NCI-H2107 treated with DMSO at 0.1 percent for 48 hours (cell line): Measurements from ENCODE around the gene NEMF.
A peak's percentile ranks its signal among the peaks of the same experiment; 100 is the strongest.
"Not testable (repeated sequence)": the region's sequence is repeated elsewhere in the genome, so short reads cannot be mapped to it uniquely, and the experiment has no call there.

Experiments used
- DNase-seq: peaks from one replicate; lab custom pipeline; 2025; ENCODE audit not compliant: unreplicated experiment; lab: John Stamatoyannopoulos, UW

The NEMF gene

DNA sequence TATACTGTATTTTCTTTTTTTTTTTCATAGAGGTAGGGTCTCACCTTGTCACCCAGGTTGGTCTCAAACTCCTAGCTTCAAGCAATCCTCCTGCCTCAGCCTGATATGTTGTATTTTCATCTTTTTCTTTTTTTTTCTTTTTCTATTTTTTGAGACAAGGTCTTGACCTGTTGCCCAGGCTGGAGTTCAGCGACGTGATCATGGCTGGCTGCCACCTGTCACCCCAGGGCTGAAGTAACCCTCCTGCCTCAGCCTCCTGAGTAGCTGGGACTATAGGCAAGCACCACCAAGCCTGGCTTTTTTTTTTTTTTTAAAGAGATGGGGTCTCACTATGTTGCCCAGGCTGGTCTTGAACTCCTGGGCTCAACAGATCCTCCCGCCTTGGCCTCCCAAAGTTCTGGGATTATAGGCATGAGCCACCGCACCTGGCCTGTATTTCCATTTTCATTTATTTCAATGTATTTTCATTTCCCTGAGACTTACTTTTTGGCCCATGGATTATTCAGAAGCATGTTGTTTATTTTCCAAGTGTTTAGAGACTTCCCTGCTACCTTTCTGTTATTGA, 24.1 kb upstream of the NEMF start:
- DNase-seq, result no peak

GRCh38 chr14:49875640-49876198, 23.1 kb upstream of the NEMF start:
- no peak for DNase-seq

DNA sequence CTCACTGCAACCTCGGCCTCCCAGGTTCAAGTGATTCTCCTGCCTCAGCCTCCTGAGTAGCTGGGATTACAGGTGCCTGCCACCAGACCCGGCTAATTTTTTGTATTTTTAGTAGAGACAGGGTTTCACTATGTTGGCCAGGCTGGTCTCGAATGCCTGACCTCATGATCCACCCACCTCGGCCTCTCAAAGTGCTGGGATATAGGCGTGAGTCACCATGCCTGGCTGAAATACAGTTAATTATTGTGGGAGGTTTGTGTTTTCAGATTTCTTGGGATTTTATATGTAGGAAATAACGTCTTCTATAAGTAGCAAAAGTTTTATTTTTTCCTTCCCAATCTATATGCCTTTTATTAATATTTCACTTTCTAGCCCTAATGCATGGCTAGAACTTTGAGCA, 21.0 kb upstream of the NEMF start:
- not testable (repeated sequence) for DNase-seq

DNA sequence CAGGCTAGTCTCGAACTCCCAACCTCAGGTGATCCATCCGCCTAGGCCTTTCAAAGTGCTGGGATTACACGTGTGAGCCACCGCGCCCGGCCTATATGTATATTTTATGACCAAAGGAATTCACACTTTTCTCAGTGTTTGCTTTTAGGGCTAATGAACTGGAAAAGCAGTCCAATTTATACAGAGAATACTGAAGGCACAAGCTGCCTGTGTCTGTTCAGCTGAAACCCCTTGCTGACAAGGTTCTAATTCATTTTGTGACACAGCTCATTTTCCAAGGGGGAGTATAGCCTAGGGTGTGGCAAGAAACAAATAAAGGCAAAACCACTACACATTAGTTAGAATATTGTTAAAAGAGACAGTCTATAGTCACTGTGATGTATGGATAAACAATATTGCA, 18.3 kb upstream of the NEMF start:
- DNase-seq, result no peak

GRCh38 chr14:49868720-49869114, 16.1 kb upstream of the NEMF start:
- no peak for DNase-seq

- peak; percentile 91 for DNase-seq
Measured at GRCh38 chr14:49867831-49868719, 15.5 kb upstream of the NEMF start.

- peak; percentile 82 for DNase-seq
Measured at GRCh38 chr14:49865431-49865859, 12.9 kb upstream of the NEMF start.

DNA sequence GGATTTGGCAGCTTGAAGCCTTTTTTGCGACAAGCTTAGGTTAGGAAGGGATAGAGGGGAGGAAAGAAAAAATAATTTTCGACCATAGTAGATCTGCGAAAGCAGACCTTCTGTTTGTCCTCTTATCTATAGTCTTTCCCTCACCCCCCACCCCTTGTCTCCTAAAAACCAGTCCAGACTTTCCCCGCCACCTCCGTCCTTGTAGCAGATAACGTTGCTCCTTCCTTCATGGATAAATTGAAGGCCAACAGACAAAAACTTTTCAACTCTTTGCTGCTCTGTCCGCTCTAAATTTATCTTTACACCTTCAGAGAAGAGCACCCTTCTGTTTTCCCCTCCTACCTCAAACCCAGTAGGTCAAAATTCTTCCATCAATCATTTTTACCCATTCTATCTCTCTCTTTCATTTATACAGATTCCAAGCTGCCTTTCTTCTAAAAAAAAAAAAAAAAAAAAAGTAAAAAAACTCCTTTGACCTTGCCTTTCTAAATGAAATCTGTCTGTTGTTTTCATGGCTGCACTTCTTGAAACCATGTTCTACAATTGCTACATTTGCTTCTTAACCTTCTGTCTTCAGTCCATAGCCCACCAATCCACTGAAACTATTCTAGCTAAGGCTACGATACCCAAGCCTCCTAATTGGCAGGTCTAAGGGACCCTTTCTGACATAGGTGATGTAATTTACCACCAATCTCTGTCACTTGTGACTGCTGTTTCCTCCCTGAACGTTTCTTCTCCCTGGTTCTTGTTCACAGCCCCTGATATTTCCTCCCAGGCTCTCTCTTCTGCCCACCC, 11.1 kb upstream of the NEMF start:
- no peak for DNase-seq

- peak; percentile 96 for DNase-seq
Measured at GRCh38 chr14:49862089-49862673, 9.6 kb upstream of the NEMF start.

- peak; percentile 87 for DNase-seq
Measured at GRCh38 chr14:49861699-49862088, 9.1 kb upstream of the NEMF start.

GRCh38 chr14:49860988-49861698, 8.6 kb upstream of the NEMF start:
- no peak for DNase-seq

DNA sequence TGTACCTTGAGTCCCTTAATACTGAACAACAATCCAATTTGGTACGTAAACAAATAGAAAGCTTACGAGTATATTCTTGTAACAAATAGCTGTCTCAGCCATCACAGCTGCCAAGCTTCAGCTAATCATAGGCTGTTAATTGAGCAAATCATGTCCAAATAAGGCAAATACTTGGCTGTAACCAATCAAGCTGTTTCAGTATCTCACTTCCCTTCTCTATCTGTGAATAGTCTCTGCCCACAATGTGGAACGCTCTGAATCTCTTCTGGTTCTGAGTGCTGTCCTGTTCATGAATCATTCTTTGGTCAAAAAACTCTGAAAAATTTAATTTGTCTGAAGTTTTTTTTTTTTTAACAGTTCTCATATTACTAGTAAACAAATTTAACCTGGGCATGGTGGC, 5.8 kb upstream of the NEMF start:
- no peak for DNase-seq

GRCh38 chr14:49857427-49858003, 4.9 kb upstream of the NEMF start:
- no peak for DNase-seq

DNA sequence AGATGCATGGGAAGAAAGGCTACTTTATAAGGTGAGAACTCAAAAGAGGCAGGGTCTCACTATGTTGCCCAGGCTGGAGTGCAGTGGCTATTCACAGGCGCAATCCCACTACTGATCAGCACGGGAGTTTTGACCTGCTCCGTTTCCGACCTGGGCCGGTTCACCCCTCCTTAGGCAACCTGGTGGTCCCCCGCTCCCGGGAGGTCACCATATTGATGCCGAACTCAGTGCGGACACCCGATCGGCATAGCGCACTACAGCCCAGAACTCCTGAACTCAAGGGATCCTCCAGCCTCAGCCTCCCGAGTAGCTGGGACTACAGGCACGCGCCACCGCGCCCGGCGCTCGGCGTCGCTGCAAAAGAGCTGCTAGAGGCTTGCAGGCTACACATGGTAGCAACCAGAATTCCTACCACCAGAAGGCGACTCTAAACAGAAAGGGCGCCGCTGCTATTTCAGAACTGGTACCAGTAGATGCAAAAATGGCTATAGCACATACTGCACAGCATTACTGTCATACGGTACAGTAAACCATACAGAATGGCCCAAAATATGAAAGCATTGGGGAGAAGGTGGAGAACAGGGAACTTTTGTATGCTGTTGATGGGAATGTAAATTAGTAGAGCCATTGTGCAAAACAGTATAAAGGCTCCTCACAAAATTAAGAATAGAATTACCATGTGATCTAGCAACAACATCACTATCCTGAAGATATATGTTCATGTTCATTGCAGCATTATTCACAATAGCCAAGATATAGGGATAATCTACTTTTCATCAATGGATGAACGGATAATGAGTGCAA, 1.2 kb upstream of the NEMF start:
- DNase-seq, result peak; percentile 81

DNA sequence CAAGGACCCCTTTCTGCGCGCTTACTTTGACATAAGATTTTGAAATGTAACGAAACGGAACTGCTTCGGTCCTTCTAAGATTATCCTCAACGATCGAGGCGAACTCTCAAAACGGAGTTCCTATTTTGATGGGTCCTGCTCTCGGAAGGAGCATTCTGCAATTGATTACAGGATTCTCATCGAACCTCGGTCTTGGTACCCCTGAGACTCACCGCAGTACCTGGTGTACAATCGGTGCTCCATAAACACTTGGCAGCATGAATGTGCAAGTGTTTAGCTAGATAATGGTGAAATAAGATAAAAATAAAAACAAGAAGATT, 530 bp upstream of the NEMF start:
- DNase-seq, result no peak

- DNase-seq, result no peak
Measured at GRCh38 chr14:49851813-49852212, 775 bp downstream of the NEMF start.

DNA sequence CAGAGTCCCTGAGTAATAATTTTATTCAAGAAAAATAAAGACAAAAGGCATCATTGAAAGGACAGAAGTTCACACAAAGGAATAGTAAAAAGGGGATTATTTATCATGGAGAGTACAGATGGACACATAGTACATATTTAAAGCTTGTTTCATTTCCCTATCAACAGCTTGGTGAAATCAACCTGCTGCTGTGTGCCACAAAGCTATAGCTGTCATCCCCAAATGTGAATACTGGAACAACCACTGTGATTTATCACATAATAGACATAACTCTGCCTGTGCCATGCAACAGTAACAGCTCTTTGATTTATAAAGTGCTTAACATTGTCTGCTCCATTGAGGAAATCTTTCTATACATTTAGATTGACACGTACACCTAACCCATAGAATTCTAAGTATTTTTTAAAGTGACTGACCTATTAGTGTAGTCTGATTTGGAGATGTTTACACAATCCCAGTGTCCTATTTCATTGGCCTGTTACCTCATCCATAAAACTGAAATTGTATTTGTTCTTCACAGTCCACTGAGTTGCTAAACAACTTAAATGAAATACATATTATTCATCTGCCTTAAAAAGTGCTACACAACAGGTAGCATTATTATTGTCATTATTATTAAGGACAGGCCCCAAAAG, 3.3 kb downstream of the NEMF start:
- DNase-seq, result peak; percentile 25

DNA sequence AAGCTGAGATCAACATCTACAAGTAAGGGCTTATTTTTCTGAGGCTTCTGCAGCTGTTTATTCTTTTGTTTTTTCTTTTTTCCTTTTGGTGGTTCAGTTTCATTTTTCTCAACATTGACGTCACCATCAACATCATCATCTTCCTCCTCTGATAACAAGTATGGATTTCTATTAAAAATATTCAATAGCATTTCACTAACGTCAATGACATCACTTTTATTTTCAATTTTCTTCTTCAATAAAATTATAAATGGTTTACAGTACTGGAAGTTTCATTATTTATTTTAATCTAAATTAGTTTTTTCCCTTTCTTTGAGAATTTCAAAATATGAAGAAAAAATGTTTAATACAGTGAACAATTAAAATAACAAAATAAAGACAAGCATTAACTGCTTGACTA, 23.9 kb downstream of the NEMF start:
- DNase-seq, result no peak

DNA sequence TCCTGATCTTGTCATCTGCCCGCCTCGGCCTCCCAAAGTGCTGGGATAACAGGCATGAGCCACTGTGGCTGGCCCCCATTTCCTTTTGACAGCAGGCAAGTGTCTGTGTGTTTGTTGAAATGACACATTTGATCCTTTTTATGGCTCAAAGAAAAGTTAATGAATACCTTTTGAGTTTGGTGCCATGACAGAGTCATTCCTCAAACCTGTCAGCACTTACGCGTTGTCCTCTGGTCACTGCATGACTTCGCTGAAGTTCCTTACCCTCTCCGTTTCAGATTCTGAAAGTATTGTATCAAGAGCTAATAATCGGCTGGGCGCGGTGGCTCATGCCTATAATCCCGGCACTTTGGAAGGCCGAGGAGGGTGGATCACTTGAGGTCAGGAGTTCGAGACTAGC, 32.4 kb downstream of the NEMF start:
- DNase-seq, result no peak
